SU-DHL-6 (cell line): ENCODE measurements around the gene ZSCAN25.

Experiments
- EZH2phosphoT487 ChIP-seq: fragments of 200-600 bp; sonication (generic), shearing (Covaris generic); conservative IDR thresholded peaks from 2 replicates; pipeline ENCODE4 v1.6.1; 2018; ENCODE audit warnings: mild to moderate bottlenecking, antibody characterized with exemption, low read length, moderate library complexity, mixed read lengths
- TF ChIP-seq, protein P1 (sequence below): fragments of 200-600 bp; sonication (generic); IDR thresholded peaks from one replicate; pipeline ENCODE4 v1.5.1; 2017; ENCODE audit warnings: antibody characterized with exemption, mild to moderate bottlenecking, low read length, moderate library complexity; ENCODE audit not compliant: insufficient read depth, poor library complexity, severe bottlenecking

DNA sequence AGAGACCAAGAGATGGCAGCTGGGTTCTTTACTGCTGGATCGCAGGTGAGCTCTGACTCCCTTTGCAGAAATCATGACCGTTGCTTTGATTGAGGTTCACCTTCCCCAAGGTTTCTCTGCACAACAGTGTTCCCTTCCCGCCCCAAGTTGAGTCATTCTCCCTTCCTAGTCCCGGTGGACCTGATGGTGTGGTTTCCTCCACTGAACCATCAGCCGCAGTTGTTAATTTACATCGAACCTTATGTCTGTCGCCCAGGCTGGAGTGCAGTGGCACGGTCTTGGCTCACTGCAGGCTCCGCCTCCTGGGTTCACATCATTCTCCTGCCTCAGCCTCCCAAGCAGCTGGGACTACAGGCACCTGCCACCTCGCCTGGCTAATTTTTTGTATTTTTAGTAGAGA is 5.8 kb downstream of the ZSCAN25 start:
- TF ChIP-seq, protein P1, sequence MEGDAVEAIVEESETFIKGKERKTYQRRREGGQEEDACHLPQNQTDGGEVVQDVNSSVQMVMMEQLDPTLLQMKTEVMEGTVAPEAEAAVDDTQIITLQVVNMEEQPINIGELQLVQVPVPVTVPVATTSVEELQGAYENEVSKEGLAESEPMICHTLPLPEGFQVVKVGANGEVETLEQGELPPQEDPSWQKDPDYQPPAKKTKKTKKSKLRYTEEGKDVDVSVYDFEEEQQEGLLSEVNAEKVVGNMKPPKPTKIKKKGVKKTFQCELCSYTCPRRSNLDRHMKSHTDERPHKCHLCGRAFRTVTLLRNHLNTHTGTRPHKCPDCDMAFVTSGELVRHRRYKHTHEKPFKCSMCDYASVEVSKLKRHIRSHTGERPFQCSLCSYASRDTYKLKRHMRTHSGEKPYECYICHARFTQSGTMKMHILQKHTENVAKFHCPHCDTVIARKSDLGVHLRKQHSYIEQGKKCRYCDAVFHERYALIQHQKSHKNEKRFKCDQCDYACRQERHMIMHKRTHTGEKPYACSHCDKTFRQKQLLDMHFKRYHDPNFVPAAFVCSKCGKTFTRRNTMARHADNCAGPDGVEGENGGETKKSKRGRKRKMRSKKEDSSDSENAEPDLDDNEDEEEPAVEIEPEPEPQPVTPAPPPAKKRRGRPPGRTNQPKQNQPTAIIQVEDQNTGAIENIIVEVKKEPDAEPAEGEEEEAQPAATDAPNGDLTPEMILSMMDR = no peak
- TF ChIP-seq EZH2phosphoT487 = no peak
